HG03196 (cell line): Measurements from ENCODE around the gene CASP7.

Experiments used
- ATAC-seq: cut with Tn5 transposase; IDR thresholded peaks from one replicate; pipeline ENCODE4 v1.9.1; 2021; ENCODE audit not compliant: unreplicated experiment

The CASP7 gene

GRCh38 chr10:113665806-113666354, 13.8 kb upstream of the CASP7 start:
- ATAC-seq: no peak

GRCh38 chr10:113666682-113667252, 12.9 kb upstream of the CASP7 start:
- no peak for ATAC-seq

GRCh38 chr10:113680190-113681111, 739 bp downstream of the CASP7 start:
- ATAC-seq: peak; percentile 26

GRCh38 chr10:113681533-113682470, 2.1 kb downstream of the CASP7 start:
- peak; percentile 62 for ATAC-seq

- no peak for ATAC-seq
These were observed 3.6 kb downstream of the CASP7 start for GRCh38 chr10:113683300-113683699.

GRCh38 chr10:113686028-113686427, 6.3 kb downstream of the CASP7 start:
- no peak for ATAC-seq

- no peak for ATAC-seq
These were observed 7.3 kb downstream of the CASP7 start for GRCh38 chr10:113687037-113687436.

- no peak for ATAC-seq
These were observed 9.3 kb downstream of the CASP7 start for GRCh38 chr10:113689057-113689456.

- no peak for ATAC-seq
These were observed 9.9 kb downstream of the CASP7 start for GRCh38 chr10:113689574-113689973.

GRCh38 chr10:113690749-113691148, 11.0 kb downstream of the CASP7 start:
- ATAC-seq: no peak

- ATAC-seq: no peak
These were observed 11.7 kb downstream of the CASP7 start for GRCh38 chr10:113691381-113691780.

- no peak for ATAC-seq
These were observed 12.6 kb downstream of the CASP7 start for GRCh38 chr10:113692271-113692670.

GRCh38 chr10:113693348-113693747, 13.6 kb downstream of the CASP7 start:
- no peak for ATAC-seq

GRCh38 chr10:113695691-113696090, 16.0 kb downstream of the CASP7 start:
- no peak for ATAC-seq

GRCh38 chr10:113697595-113697994, 17.9 kb downstream of the CASP7 start:
- no peak for ATAC-seq

GRCh38 chr10:113704637-113705343, 25.1 kb downstream of the CASP7 start:
- ATAC-seq: no peak

GRCh38 chr10:113705344-113705652, 25.6 kb downstream of the CASP7 start:
- ATAC-seq: no peak

- no peak for ATAC-seq
These were observed 26.9 kb downstream of the CASP7 start for GRCh38 chr10:113706623-113707022.

- no peak for ATAC-seq
These were observed 28.9 kb downstream of the CASP7 start for GRCh38 chr10:113708640-113709039.

GRCh38 chr10:113709221-113709838, 29.6 kb downstream of the CASP7 start:
- no peak for ATAC-seq
